Measurements from ENCODE around the gene ACOD1. TPM values are rescaled to one million over a fixed set of nuclear protein-coding genes. Genes with fewer than 3 reads are reported as not detected.

Gene ACOD1
- total and polyA plus RNA-seq, 3 donors from 2014 or later = 0.12 TPM; not detected in 2

DNA sequence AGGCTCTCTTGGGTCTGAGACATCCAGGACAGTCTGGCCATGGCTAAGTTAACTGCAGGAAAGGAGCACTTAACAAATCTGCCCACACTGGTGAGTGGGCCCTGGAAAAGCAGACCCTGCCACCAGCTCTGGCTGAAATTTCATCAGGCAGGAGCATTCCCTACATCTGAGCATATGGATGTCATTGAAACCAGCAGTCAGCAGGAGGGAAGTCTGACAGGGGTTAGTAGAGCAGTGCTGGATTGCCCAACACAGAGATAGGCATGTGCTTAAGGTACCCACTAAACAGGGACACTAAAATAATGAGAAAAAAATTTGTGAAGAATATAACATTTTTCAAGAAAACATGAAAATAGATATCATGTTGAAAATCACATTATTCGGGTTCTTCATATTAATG lies 13.6 kb upstream of the ACOD1 start:
- intact Hi-C loops (cut with DNase I; ENCODE audit: low total_unique reads) = no loop called here
- no peaks in the 10 kb centered on the region for H3K27me3 ChIP-seq
- H3K27ac ChIP-seq = no peak overlapping the region
- H3K36me3 ChIP-seq (ENCODE audit: low read depth, missing control alignments) = no peaks in the 10 kb centered on the region
- no peak for DNase-seq
- no peak overlapping the region for H3K4me3 ChIP-seq
- WGBS, 2 donors = 86 to 98% methylated on average over 1 of the region's 1 CpG
- H3K9me3 ChIP-seq = no peaks in the 10 kb centered on the region
- no peaks in the 10 kb centered on the region for H3K4me1 ChIP-seq
- TF ChIP-seq CTCF (IDR thresholded peaks at IDR 0.05) (no peak), POLR2A (IDR thresholded peaks at IDR 0.05) (no peak)

DNA sequence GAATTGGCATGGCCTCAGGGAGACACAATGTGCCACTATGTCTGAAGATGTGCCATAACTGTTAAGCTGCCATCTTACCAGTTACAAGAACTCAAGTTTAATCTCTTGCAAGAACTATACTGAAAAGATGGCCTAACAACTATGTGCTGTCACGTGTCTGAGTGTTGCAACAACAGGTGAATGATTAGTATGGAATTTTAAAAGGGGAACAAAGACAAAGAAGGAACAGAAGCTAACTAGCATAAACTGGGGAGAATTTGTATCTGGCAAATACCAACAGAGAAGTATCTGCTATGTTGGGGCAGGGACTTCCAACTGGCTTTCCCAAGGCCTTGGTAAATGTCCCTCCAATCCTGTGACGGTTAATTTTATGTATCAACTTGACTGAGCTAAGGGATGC lies 11.5 kb upstream of the ACOD1 start:
- no peak for TF ChIP-seq POLR2A (IDR thresholded peaks at IDR 0.05)
- no peak for TF ChIP-seq CTCF (IDR thresholded peaks at IDR 0.05)
- Histone ChIP-seq H3K36me3 (ENCODE audit: low read depth, missing control alignments) (no peaks in the 10 kb centered on the region), H3K27me3 (no peaks in the 10 kb centered on the region), H3K4me3 (no peak overlapping the region), H3K27ac (no peak overlapping the region), H3K4me1 (no peaks in the 10 kb centered on the region), H3K9me3 (no peaks in the 10 kb centered on the region)
- WGBS, 2 donors = 89 to 92% methylated on average over 2 of the region's 2 CpGs
- intact Hi-C loops (cut with DNase I; ENCODE audit: low total_unique reads) = no loop called here
- DNase-seq = no peak

DNA sequence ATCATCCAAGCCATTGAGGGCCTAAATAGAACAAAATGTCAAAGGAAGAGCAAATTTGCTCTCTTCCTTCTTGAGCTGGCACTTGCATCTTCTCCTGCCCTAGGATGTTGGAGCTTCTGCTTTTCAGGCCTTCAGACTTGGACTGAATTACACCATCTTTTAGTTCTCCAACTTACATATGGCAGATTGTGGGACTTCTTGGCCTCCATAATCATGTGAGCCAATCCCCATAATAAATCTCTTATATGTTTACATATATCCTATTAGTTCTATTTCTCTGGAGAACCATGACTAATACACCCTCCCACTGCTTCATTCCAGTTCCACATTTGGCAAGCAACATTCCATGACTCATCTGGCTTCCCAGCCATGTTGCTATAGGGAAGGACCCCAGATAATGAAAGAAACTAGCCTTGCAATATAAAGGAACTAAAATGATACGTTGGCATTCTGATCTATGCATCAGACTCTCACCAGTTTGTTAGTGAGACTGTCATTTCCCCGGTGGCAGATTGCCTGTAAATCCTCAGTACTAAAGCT lies 11.0 kb upstream of the ACOD1 start:
- TF ChIP-seq CTCF (IDR thresholded peaks at IDR 0.05) (no peak), POLR2A (IDR thresholded peaks at IDR 0.05) (no peak)
- no peaks in the 10 kb centered on the region for H3K27me3 ChIP-seq
- no peaks in the 10 kb centered on the region for H3K9me3 ChIP-seq
- WGBS, 2 donors = 83 to 94% methylated on average over 2 of the region's 2 CpGs
- intact Hi-C loops (cut with DNase I; ENCODE audit: low total_unique reads) = no loop called here
- H3K4me1 ChIP-seq = no peaks in the 10 kb centered on the region
- DNase-seq = no peak
- H3K27ac ChIP-seq = no peak overlapping the region
- H3K36me3 ChIP-seq (ENCODE audit: low read depth, missing control alignments) = no peaks in the 10 kb centered on the region
- no peak overlapping the region for H3K4me3 ChIP-seq

GRCh38 chr13:76939215-76939614 lies 9.1 kb upstream of the ACOD1 start:
- no peaks in the 10 kb centered on the region for H3K9me3 ChIP-seq
- no peak overlapping the region for H3K4me3 ChIP-seq
- H3K4me1 ChIP-seq = no peaks in the 10 kb centered on the region
- H3K27ac ChIP-seq = no peak overlapping the region
- intact Hi-C loops (cut with DNase I; ENCODE audit: low total_unique reads) = no loop called here
- no peaks in the 10 kb centered on the region for H3K27me3 ChIP-seq
- 89 to 91% methylated on average over 3 of the region's 3 CpGs for WGBS, 2 donors
- TF ChIP-seq CTCF (IDR thresholded peaks at IDR 0.05) (no peak), POLR2A (IDR thresholded peaks at IDR 0.05) (no peak)
- H3K36me3 ChIP-seq (ENCODE audit: low read depth, missing control alignments) = no peaks in the 10 kb centered on the region
- DNase-seq = no peak

- TF ChIP-seq POLR2A (IDR thresholded peaks at IDR 0.05) (no peak), CTCF (IDR thresholded peaks at IDR 0.05) (no peak)
Observed at GRCh38 chr13:76942363-76942762, 5.9 kb upstream of the ACOD1 start.

More at GRCh38 chr13:76942363-76942762, 5.9 kb upstream of the ACOD1 start:
- no peak for DNase-seq
- intact Hi-C loops (cut with DNase I; ENCODE audit: low total_unique reads) = no loop called here
- no peaks in the 10 kb centered on the region for H3K36me3 ChIP-seq (ENCODE audit: low read depth, missing control alignments)
- H3K27me3 ChIP-seq = no peaks in the 10 kb centered on the region
- no peaks in the 10 kb centered on the region for H3K4me1 ChIP-seq
- H3K9me3 ChIP-seq = no peaks in the 10 kb centered on the region
- no peak overlapping the region for H3K27ac ChIP-seq
- no peak overlapping the region for H3K4me3 ChIP-seq
- WGBS, 2 donors = 89 to 93% methylated on average over 3 to 4 of the region's 4 CpGs
